CD4-positive, alpha-beta T cell treated with Interferon gamma for 1 hour (primary cell): Measurements from ENCODE around the gene CTBP2.
"Not testable (repeated sequence)": the region's sequence is repeated elsewhere in the genome, so short reads cannot be mapped to it uniquely, and the experiment has no call there.

Experiments used
- DNase-seq: peaks from one replicate; pipeline ENCODE4 v3.0.0-alpha.2; 2020

CTBP2 gene

GRCh38 chr10:125157505-125157904 is 2.9 kb downstream of the CTBP2 start:
- no peak for DNase-seq

GRCh38 chr10:125156739-125157480 is 3.5 kb downstream of the CTBP2 start:
- DNase-seq: no peak

DNA sequence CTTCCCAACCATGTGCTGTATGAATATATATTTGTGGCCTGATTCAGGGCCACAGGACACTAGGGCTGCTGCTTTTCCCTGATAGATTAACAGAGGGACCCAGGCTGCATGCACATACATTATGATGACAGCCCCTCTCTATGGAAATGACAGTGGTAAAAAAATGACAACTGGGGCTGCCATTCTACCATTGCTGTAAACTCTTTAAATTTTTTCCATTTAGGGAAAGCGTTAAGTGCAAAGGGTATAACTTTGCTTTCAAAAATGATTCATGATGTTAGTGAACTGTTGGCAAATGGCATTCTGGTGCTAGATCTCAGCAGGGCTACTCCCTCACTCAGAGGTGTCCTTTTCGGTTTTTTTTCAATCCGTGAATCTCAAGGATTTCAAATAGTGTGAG is 4.2 kb downstream of the CTBP2 start:
- DNase-seq: no peak

- DNase-seq: no peak
Measured at GRCh38 chr10:125155101-125155500, 5.3 kb downstream of the CTBP2 start.

- DNase-seq: no peak
Measured at GRCh38 chr10:125154529-125154928, 5.8 kb downstream of the CTBP2 start.

DNA sequence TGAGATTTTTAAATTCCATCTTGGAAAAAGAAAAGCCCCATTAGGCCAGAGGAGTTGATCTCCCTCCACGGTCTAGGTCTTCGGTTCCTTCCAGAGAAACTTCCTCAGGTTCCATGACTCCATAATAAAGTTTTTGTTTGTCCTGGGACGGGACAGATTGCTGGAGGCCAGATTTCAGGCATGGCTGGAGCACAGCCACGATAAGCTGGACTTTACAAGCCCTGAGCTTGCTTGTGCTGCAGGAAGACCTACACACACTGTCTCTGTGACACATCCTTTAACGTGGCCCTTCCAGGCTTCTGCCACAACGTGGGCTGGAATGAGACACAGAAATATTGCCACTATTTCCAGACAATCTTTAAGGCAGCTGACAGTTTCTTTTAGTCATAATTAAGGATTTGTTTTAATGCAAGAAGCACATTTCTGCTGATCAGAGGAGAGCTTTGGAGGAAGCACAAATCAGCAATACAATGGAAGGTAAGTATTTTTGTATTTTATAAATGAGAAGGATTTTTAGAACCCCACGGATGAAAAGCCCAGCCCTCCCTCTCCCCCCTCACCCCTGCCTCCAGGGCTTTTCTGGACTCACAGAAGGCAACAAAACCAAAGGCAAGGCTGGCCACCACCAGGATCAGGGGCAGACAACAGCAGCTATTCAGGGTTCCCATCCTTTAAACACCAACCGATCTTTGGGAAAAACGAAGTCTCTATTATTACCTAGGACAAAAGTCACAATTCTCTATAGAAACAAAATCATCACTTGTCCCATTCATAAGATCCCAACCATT is 6.5 kb downstream of the CTBP2 start:
- no peak for DNase-seq

GRCh38 chr10:125152450-125153368 is 7.7 kb downstream of the CTBP2 start:
- no peak for DNase-seq

- DNase-seq: peak; percentile 41
Measured at GRCh38 chr10:125151553-125152449, 8.6 kb downstream of the CTBP2 start.

DNA sequence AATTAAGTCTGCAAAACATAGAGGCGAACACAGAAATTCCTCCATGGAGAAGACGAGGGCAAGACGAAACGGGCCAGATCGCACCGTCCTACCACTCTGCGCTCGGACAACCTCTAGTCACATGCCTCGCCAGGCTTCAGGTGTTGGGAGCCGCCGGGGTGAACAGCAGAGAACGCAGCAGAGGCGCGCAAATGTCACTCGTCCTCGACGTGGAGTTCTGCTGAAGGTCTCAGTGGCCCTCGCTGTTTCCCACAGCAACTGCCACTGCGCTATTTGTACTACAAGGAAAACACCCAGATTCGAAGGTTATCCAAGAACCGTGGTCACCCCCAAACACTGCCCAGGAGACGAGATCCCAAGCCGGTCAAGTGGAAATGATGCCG is 9.2 kb downstream of the CTBP2 start:
- DNase-seq: no peak

DNA sequence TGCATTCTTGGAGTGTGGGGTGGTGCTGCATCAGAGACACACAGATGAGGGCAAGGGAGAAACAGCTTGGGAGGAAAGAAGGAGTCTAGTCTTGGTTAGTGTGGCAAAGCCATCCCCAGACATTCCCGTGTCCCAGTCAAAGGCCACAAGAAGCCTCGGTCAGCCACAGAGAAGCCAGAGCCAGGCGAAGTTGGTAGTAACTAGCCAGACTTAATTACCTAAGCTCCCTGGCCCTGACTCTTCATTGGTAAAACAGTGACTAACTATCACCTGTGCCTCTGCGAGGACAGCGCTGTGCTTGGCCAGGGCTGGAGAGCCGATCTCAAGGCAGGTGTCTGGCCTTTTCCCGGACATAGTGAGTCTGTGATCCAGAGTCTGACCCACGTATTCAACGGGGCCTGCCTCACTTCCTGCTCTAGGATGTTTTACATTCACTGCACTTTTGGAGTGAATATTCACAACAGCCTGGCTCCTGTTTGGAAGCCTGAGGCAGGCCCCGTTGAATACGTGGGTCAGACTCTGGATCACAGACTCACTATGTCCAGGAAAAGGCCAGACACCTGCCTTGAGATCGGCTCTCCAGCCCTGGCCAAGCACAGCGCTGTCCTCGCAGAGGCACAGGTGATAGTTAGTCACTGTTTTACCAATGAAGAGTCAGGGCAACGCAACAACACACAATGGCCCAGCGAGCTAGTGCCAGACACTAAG is 9.8 kb downstream of the CTBP2 start:
- not testable (repeated sequence) for DNase-seq

GRCh38 chr10:125149680-125150047 is 10.7 kb downstream of the CTBP2 start:
- no peak for DNase-seq

- DNase-seq: peak; percentile 20
Measured at GRCh38 chr10:125149036-125149679, 11.2 kb downstream of the CTBP2 start.

GRCh38 chr10:125148528-125148927 is 11.8 kb downstream of the CTBP2 start:
- no peak for DNase-seq

DNA sequence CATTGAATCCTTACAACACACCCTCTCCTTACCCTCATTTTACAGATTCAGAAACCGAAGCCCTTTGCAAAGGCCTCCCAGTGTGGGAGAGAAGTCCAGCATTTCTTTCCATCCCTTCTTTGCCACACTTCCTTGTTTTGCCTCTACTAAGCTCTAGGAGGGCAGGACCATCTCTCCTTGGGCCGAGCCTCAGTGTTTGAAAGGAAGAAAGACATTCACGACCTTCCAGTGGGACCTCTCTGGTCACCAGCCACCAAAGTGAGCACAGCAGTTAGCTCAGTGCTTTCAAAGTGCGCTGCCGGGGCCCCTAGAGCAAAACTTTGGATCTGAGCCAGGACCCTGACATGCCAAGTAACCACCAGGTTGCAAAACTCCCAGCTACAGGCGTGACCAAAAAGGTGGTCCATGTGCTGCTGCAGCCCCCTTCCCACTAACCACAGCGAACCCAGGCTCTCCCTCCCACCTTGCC is 12.4 kb downstream of the CTBP2 start:
- DNase-seq: no peak

DNA sequence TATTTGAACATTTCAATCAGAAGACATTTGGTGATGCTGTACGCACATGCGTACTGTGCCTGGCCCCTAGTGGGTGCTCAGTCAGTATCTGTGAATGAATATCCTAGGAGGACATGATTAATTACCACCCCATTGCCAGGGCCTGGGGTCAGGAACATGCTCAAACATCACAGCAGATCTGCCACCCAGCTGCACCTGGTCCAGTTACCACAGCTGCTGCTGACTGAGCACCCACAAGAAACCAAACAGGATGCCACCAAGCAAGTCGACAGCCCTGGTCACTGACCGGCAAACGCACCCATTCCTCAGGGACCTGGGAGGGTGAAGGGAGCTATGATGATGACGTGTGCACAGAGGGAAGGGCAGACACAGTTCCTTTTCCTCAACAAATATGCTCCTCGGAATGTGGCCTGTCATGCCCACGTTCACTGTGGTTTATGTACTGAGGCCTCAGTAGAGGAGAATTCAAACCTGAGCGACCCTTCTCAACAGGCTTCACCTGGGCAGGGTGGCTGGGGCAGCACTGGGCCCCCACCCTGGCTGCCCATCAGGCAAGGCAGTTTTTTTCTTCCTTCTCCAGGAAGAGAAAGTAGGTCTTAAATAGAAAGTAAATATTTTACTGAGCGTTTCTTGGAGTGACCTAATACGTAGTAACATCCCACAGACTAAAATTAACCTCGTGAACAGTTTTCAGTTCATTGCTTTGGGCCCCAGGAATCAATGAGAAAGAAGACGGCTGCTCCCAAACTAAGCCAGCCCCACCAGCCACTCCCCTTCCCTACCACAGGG is 13.4 kb downstream of the CTBP2 start:
- DNase-seq: peak; percentile 14

GRCh38 chr10:125145636-125146035 is 14.7 kb downstream of the CTBP2 start:
- no peak for DNase-seq

GRCh38 chr10:125144693-125145623 is 15.4 kb downstream of the CTBP2 start:
- DNase-seq: no peak

- no peak for DNase-seq
Measured at GRCh38 chr10:125144206-125144605, 16.2 kb downstream of the CTBP2 start.

GRCh38 chr10:125142946-125143345 is 17.4 kb downstream of the CTBP2 start:
- no peak for DNase-seq
